HG03097 (cell line): ENCODE results near the gene CARMIL1.

Experiments used
- ATAC-seq: cut with Tn5 transposase; IDR thresholded peaks from one replicate; pipeline ENCODE4 v1.9.1; 2021; ENCODE audit not compliant: unreplicated experiment, low FRiP score

The CARMIL1 gene

GRCh38 chr6:25637960-25638434, 358.8 kb downstream of the CARMIL1 start:
- no peak for ATAC-seq

GRCh38 chr6:25639653-25640052, 360.5 kb downstream of the CARMIL1 start:
- no peak for ATAC-seq

GRCh38 chr6:25640446-25640845, 361.3 kb downstream of the CARMIL1 start:
- ATAC-seq: no peak

- ATAC-seq: no peak
Observed at GRCh38 chr6:25640891-25641290, 361.7 kb downstream of the CARMIL1 start.

GRCh38 chr6:25641377-25641776, 362.2 kb downstream of the CARMIL1 start:
- no peak for ATAC-seq

- ATAC-seq: no peak
Observed at GRCh38 chr6:25641940-25642666, 362.9 kb downstream of the CARMIL1 start.

GRCh38 chr6:25642667-25643328, 363.6 kb downstream of the CARMIL1 start:
- no peak for ATAC-seq

GRCh38 chr6:25645916-25646315, 366.7 kb downstream of the CARMIL1 start:
- no peak for ATAC-seq

- no peak for ATAC-seq
Observed at GRCh38 chr6:25649611-25650010, 370.4 kb downstream of the CARMIL1 start.

GRCh38 chr6:25652007-25652515, 372.9 kb downstream of the CARMIL1 start, which contains the start of gene SCGN:
Gene SCGN, plus strand, starts transcription at chr6:25652215. Its CDS starts 189 bp downstream, at chr6:25652404.
- no peak for ATAC-seq

- ATAC-seq: no peak
Observed at GRCh38 chr6:25655723-25656122, 376.5 kb downstream of the CARMIL1 start.

GRCh38 chr6:25659633-25660368, 380.6 kb downstream of the CARMIL1 start:
- ATAC-seq: no peak

- ATAC-seq: no peak
Observed at GRCh38 chr6:25660512-25660911, 381.3 kb downstream of the CARMIL1 start.

- no peak for ATAC-seq
Observed at GRCh38 chr6:25661129-25661779, 382.1 kb downstream of the CARMIL1 start.

GRCh38 chr6:25665455-25665854, 386.3 kb downstream of the CARMIL1 start:
- no peak for ATAC-seq

GRCh38 chr6:25669413-25669812, 390.2 kb downstream of the CARMIL1 start:
- ATAC-seq: no peak
